HEK293 (cell line): ENCODE results near the gene MTCH1.

Experiments used
- ZNF10 ChIP-seq: fragments of 450-650 bp; formaldehyde crosslinking; IDR thresholded peaks from 2 replicates; pipeline ENCODE4 v1.5.1; 2017; ENCODE audit warnings: missing biosample characterization, missing genetic modification characterization
- ZNF121 ChIP-seq: fragments of 450-650 bp; formaldehyde crosslinking; IDR thresholded peaks from 2 replicates; pipeline ENCODE4 v1.5.1; 2016; ENCODE audit warnings: missing biosample characterization, missing genetic modification characterization
- ZNF211 ChIP-seq: fragments of 450-650 bp; formaldehyde crosslinking; IDR thresholded peaks from 2 replicates; pipeline ENCODE4 v1.5.1; 2016; ENCODE audit warnings: low read depth, missing biosample characterization, missing genetic modification characterization
- ZNF292 ChIP-seq: fragments of 450-650 bp; formaldehyde crosslinking; IDR thresholded peaks from 2 replicates; pipeline ENCODE4 v1.5.1; 2016; ENCODE audit warnings: low read depth, missing biosample characterization, missing genetic modification characterization, borderline replicate concordance
- ZNF423 ChIP-seq: fragments of 450-650 bp; formaldehyde crosslinking; IDR thresholded peaks from 2 replicates; pipeline ENCODE4 v1.5.1; 2016; ENCODE audit warnings: missing biosample characterization, missing genetic modification characterization
- ZNF473 ChIP-seq: fragments of 450-650 bp; formaldehyde crosslinking; IDR thresholded peaks from 2 replicates; pipeline ENCODE4 v1.5.1; 2017; ENCODE audit warnings: missing biosample characterization, missing genetic modification characterization
- ZNF510 ChIP-seq: fragments of 450-650 bp; formaldehyde crosslinking; IDR thresholded peaks from 2 replicates; pipeline ENCODE4 v1.5.1; 2018; ENCODE audit warnings: mild to moderate bottlenecking, missing genetic modification characterization, missing biosample characterization; ENCODE audit not compliant: insufficient replicate concordance
- ZNF660 ChIP-seq: fragments of 450-650 bp; IDR thresholded peaks from 2 replicates; pipeline ENCODE4 v1.5.1; 2018; ENCODE audit warnings: missing biosample characterization, mild to moderate bottlenecking, missing genetic modification characterization
- TF ChIP-seq, protein P1 (sequence below): fragments of 450-650 bp; formaldehyde crosslinking; IDR thresholded peaks from 2 replicates; pipeline ENCODE4 v1.5.1; 2016; ENCODE audit warnings: missing biosample characterization, missing genetic modification characterization
- TF ChIP-seq, protein P2 (sequence below): fragments of 450-650 bp; formaldehyde crosslinking; IDR thresholded peaks from 2 replicates; pipeline ENCODE4 v1.5.1; 2017; ENCODE audit warnings: missing biosample characterization, missing genetic modification characterization
- TF ChIP-seq, protein P3 (sequence below): fragments of 450-650 bp; formaldehyde crosslinking; IDR thresholded peaks from 2 replicates; pipeline ENCODE4 v1.5.1; 2016; ENCODE audit warnings: missing biosample characterization, missing genetic modification characterization
- TF ChIP-seq, protein P4 (sequence below): fragments of 450-650 bp; formaldehyde crosslinking; IDR thresholded peaks from 2 replicates; pipeline ENCODE4 v1.5.1; 2016; ENCODE audit warnings: missing biosample characterization, missing genetic modification characterization
- TF ChIP-seq, protein P5 (sequence below): fragments of 450-650 bp; formaldehyde crosslinking; IDR thresholded peaks from 2 replicates; pipeline ENCODE4 v1.5.1; 2016; ENCODE audit warnings: missing biosample characterization, missing genetic modification characterization

DNA sequence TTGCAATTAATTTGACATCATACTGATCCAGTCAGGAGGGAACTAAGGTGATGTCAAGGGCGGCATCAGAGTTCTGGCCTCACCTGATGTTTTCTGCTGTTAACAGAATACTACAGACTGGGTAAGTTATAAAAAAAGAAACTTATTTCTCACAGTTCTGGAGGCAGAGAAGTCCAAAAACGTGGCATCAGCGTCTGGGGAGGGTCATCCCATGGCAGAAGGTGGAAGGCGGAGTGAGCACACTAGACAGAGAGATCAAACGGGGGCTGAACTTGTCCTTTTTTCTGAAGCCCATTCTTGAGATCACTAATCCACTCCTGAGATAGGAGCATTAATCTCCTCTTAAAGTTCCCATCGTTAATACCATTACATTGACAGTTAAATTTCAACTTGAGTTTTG is 3.3 kb upstream of the MTCH1 start:
- TF ChIP-seq, protein P1, sequence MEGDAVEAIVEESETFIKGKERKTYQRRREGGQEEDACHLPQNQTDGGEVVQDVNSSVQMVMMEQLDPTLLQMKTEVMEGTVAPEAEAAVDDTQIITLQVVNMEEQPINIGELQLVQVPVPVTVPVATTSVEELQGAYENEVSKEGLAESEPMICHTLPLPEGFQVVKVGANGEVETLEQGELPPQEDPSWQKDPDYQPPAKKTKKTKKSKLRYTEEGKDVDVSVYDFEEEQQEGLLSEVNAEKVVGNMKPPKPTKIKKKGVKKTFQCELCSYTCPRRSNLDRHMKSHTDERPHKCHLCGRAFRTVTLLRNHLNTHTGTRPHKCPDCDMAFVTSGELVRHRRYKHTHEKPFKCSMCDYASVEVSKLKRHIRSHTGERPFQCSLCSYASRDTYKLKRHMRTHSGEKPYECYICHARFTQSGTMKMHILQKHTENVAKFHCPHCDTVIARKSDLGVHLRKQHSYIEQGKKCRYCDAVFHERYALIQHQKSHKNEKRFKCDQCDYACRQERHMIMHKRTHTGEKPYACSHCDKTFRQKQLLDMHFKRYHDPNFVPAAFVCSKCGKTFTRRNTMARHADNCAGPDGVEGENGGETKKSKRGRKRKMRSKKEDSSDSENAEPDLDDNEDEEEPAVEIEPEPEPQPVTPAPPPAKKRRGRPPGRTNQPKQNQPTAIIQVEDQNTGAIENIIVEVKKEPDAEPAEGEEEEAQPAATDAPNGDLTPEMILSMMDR (tag by site-specific recombination) = no peak
- TF ChIP-seq ZNF660 (tag by site-specific recombination) = no peak
- no peak for TF ChIP-seq ZNF211 (tag by site-specific recombination)
- TF ChIP-seq ZNF423 = no peak
- TF ChIP-seq, protein P2, sequence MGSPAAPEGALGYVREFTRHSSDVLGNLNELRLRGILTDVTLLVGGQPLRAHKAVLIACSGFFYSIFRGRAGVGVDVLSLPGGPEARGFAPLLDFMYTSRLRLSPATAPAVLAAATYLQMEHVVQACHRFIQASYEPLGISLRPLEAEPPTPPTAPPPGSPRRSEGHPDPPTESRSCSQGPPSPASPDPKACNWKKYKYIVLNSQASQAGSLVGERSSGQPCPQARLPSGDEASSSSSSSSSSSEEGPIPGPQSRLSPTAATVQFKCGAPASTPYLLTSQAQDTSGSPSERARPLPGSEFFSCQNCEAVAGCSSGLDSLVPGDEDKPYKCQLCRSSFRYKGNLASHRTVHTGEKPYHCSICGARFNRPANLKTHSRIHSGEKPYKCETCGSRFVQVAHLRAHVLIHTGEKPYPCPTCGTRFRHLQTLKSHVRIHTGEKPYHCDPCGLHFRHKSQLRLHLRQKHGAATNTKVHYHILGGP (tag by site-specific recombination) = no peak
- no peak for TF ChIP-seq ZNF510 (tag by site-specific recombination)
- no peak for TF ChIP-seq ZNF10 (tag by site-specific recombination)
- TF ChIP-seq, protein P3, sequence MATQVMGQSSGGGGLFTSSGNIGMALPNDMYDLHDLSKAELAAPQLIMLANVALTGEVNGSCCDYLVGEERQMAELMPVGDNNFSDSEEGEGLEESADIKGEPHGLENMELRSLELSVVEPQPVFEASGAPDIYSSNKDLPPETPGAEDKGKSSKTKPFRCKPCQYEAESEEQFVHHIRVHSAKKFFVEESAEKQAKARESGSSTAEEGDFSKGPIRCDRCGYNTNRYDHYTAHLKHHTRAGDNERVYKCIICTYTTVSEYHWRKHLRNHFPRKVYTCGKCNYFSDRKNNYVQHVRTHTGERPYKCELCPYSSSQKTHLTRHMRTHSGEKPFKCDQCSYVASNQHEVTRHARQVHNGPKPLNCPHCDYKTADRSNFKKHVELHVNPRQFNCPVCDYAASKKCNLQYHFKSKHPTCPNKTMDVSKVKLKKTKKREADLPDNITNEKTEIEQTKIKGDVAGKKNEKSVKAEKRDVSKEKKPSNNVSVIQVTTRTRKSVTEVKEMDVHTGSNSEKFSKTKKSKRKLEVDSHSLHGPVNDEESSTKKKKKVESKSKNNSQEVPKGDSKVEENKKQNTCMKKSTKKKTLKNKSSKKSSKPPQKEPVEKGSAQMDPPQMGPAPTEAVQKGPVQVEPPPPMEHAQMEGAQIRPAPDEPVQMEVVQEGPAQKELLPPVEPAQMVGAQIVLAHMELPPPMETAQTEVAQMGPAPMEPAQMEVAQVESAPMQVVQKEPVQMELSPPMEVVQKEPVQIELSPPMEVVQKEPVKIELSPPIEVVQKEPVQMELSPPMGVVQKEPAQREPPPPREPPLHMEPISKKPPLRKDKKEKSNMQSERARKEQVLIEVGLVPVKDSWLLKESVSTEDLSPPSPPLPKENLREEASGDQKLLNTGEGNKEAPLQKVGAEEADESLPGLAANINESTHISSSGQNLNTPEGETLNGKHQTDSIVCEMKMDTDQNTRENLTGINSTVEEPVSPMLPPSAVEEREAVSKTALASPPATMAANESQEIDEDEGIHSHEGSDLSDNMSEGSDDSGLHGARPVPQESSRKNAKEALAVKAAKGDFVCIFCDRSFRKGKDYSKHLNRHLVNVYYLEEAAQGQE (tag by site-specific recombination) = no peak
- no peak for TF ChIP-seq ZNF121 (tag by site-specific recombination)
- TF ChIP-seq, protein P4, sequence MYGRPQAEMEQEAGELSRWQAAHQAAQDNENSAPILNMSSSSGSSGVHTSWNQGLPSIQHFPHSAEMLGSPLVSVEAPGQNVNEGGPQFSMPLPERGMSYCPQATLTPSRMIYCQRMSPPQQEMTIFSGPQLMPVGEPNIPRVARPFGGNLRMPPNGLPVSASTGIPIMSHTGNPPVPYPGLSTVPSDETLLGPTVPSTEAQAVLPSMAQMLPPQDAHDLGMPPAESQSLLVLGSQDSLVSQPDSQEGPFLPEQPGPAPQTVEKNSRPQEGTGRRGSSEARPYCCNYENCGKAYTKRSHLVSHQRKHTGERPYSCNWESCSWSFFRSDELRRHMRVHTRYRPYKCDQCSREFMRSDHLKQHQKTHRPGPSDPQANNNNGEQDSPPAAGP = no peak
- TF ChIP-seq ZNF292 (tag by site-specific recombination) = no peak
- TF ChIP-seq, protein P5, sequence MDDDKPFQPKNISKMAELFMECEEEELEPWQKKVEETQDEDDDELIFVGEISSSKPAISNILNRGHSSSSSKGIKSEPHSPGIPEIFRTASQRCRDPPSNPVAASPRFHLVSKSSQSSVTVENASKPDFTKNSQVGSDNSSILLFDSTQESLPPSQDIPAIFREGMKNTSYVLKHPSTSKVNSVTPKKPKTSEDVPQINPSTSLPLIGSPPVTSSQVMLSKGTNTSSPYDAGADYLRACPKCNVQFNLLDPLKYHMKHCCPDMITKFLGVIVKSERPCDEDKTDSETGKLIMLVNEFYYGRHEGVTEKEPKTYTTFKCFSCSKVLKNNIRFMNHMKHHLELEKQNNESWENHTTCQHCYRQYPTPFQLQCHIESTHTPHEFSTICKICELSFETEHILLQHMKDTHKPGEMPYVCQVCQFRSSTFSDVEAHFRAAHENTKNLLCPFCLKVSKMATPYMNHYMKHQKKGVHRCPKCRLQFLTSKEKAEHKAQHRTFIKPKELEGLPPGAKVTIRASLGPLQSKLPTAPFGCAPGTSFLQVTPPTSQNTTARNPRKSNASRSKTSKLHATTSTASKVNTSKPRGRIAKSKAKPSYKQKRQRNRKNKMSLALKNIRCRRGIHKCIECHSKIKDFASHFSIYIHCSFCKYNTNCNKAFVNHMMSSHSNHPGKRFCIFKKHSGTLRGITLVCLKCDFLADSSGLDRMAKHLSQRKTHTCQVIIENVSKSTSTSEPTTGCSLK = no peak
- no peak for TF ChIP-seq ZNF473
